HG02798 (cell line): Measurements from ENCODE around the gene PALLD.

Source experiments
- ATAC-seq: cut with Tn5 transposase; IDR thresholded peaks from one replicate; pipeline ENCODE4 v1.9.1; 2021; ENCODE audit warnings: mild to moderate bottlenecking; ENCODE audit not compliant: unreplicated experiment, poor library complexity

The PALLD gene

GRCh38 chr4:168773388-168774195 is 276.7 kb downstream of the PALLD start:
- ATAC-seq = no peak

DNA sequence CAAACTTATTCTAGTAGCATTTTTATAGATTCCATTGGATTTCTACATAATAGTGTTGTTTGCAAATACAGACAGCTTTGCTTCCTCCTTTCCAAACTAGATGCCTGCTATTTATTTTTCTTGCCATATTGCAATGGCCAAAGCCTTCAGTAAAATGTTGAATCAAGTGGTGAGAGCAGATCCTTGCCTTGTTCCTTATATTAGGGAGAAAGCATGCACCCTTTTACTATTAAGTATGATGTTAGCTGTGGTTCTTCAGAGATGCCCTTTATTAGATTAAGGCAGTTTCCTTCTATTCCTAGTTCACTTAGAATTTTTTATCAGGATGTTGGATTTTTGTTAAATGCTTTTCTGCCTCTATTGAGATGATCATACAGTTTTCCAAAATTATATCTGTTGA is 279.5 kb downstream of the PALLD start:
- no peak for ATAC-seq

- no peak for ATAC-seq
These were observed 280.6 kb downstream of the PALLD start for GRCh38 chr4:168777277-168777965.

GRCh38 chr4:168781341-168781740 is 284.5 kb downstream of the PALLD start:
- no peak for ATAC-seq

- no peak for ATAC-seq
These were observed 285.1 kb downstream of the PALLD start for GRCh38 chr4:168781926-168782325.

DNA sequence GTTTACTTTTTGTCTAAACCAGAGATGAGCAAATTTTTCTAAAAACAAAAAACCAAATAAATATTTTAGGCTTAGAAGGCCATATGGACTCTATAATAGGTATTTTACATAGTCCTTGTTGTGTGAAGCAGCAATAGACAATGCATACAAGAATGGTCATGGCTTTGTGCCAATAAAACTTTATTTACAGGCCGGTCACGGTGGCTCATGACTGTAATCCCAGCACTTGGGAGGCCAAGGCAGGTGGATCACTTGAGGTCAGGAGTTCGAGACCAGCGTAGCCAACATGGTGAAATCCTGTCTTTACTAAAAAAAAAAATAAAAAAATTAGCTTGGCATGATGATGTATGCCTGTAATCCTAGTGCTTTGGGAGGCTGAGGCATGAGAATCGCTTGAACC is 285.6 kb downstream of the PALLD start:
- no peak for ATAC-seq

- no peak for ATAC-seq
These were observed 288.1 kb downstream of the PALLD start for GRCh38 chr4:168784786-168785461.

- ATAC-seq = no peak
These were observed 290.5 kb downstream of the PALLD start for GRCh38 chr4:168787334-168787733.

GRCh38 chr4:168787801-168788595 is 291.1 kb downstream of the PALLD start:
- ATAC-seq = no peak

- no peak for ATAC-seq
These were observed 294.0 kb downstream of the PALLD start for GRCh38 chr4:168790898-168791297.

- no peak for ATAC-seq
These were observed 294.5 kb downstream of the PALLD start for GRCh38 chr4:168791376-168791775.

GRCh38 chr4:168793542-168793941 is 296.7 kb downstream of the PALLD start:
- ATAC-seq = no peak

DNA sequence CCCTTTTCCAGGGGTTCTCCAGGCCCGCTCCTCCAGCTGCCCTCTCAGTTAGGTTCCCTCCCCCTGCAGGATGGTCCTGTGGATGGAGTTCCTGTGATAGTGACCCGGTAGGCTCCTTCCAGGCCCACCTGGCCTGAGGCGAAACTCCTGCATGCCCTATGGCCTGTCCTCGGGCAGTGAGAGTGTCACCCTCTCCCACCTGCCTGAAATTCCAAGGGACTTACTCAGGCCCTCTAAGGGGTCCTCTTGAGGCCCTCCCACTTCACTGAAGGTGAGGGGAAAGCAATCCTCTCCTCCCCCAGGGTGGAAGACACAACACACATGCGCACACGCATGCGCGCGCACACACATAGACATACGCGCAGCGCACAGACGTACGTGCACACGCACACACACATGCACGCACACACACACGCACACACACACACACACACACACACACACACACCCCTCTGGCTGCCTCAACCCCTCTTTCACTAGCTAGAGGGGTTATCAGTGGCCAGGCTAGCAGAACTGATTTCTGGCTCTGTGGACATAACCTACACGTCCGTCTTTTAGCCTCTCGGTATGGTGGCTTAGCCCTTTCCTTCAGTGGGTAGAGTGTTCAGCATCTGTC is 297.3 kb downstream of the PALLD start:
- no peak for ATAC-seq

GRCh38 chr4:168794881-168795280 is 298.0 kb downstream of the PALLD start:
- no peak for ATAC-seq

GRCh38 chr4:168795346-168795745 is 298.5 kb downstream of the PALLD start:
- ATAC-seq = no peak

DNA sequence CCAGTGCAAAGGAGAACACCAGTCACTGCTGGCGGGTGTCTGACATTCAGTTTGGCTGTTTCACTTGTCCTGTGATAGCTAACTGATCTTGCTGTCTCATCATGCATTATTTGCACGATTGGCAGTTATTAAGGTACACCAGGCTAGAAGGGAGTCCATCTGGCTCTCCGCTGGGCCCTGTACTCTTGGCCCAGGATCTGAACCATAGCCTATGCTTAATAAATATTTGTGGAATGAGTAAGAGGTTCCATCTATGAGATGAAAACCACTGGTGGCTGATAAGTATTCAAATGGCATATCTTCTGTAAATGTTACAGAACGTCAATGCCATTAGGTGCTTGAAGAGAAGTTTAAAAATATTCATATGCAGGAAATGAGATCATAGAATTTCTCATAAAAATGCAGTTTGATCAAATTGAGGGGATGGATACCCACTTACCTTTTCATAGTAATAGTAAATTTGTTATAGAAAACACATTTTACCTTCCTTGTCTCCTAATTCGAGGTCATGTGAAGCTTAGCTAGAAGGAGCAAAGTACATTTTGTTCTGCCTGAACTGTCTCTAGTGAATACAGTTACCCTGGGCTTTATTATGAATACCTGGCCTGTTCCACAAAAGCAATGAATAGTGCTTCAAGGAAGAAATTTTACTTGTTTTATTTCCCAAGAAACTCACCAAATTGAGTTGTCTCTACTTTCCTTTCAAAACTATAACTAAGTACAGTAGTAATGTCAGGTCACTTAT is 299.7 kb downstream of the PALLD start:
- ATAC-seq = no peak

DNA sequence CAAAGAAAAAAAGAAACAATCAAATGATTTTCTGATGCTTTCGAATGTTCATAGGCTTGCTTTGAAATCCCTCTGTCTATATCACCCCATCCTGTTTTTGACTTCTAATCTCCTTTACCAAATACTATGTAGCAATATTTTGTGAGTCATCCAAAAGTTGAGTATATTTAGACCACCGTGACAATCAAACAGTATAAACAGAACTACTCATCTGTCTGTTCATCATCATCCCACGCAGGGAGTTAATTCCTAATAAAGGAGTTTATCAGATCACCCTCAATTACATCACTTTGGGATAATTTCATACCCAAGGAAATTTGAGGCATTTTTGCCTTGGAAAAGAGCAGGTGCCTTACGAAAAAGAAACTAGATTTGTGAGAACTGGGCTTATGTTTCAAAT is 300.3 kb downstream of the PALLD start:
- no peak for ATAC-seq

DNA sequence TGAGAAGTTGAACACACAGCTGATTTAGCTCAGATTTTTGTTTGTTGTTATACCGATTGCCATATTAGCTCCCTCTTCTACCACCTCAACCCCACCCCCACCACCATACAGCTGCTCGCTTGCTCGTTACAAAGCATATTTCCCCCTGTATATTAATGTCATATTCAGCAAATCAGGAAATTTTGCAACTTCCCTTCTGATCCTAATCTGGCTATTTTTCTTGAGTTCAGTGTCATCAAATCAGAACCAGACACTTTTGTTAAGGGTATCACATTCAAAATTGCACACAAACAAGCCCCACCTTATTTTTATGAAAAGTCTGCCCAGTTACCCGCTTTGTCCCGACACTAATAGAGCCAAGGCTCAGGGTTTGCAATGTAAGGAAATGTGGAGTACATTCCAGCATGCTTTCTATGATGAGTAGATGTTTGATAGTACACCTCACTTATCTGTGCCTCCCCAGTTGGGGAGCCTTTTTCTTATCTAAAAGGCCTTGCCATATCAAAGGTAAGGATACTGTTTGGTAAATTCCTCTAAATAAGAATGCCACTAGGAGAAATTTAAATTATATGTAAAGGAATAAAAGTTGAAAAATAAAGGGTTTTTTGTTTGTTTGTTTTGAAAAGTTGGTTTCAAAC is 301.0 kb downstream of the PALLD start:
- ATAC-seq = no peak

DNA sequence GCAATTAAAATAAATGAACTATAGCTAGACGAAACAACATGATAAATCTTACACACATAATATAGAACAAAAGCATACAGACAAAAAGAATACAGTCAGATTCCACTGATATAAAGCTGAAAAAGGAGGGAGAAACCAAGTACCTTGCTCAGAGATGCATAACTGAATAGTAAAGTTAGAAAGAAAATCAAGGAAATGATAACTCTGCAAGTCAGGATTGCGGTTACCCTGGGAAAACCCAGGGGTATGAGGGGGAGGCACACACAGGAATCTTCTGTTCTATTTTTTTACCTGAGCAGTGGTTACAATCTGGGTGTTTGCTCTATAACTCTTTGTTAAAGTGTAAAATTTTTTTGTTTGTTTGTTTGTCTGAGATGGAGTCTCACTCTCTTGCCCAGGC is 304.1 kb downstream of the PALLD start:
- ATAC-seq = no peak
